K562 (cell line): ENCODE measurements around the gene ASF1B. TPM values are rescaled to one million over a fixed set of nuclear protein-coding genes. Genes with fewer than 3 reads are reported as not detected.

ENCODE experiments used
- CBFA2T2 ChIP-seq: fragments of 450-650 bp; conservative IDR thresholded peaks from 2 replicates; pipeline ENCODE4 v1.6.1; 2017; ENCODE audit warnings: mild to moderate bottlenecking
- CBX2 ChIP-seq: fragments of 200-600 bp; sonication (generic); IDR thresholded peaks from one replicate; pipeline ENCODE4 v1.6.1; 2012; ENCODE audit warnings: mild to moderate bottlenecking, low read length, inconsistent platforms; ENCODE audit not compliant: insufficient read depth, poor library complexity, severe bottlenecking
- CCNT2 ChIP-seq: IDR thresholded peaks from 2 replicates; pipeline ENCODE4 v1.6.1; 2011; ENCODE audit warnings: borderline replicate concordance, low read depth, mild to moderate bottlenecking, moderate library complexity, mixed read lengths, low read length; ENCODE audit not compliant: insufficient read length; ENCODE audit errors: extremely low read depth
- DLX4 ChIP-seq: fragments of 250-450 bp; sonication (Bioruptor Pico); IDR thresholded peaks from 2 replicates; pipeline ENCODE4 v1.6.1; 2021; ENCODE audit warnings: mild to moderate bottlenecking
- DPF2 ChIP-seq: fragments of 450-650 bp; IDR thresholded peaks from 2 replicates; pipeline ENCODE4 v1.6.1; 2016
- E2F8 ChIP-seq: fragments of 450-650 bp; IDR thresholded peaks from 2 replicates; pipeline ENCODE4 v1.7.1; 2018; ENCODE audit warnings: mild to moderate bottlenecking, low read depth; ENCODE audit not compliant: partially characterized antibody
- HLTF ChIP-seq: fragments of 450-650 bp; IDR thresholded peaks from 2 replicates; pipeline ENCODE4 v1.6.1; 2016
- MEIS2 ChIP-seq: fragments of 450-650 bp; IDR thresholded peaks from 2 replicates; pipeline ENCODE4 v1.6.1; 2014; ENCODE audit warnings: mild to moderate bottlenecking; ENCODE audit not compliant: partially characterized antibody
- PRDM10 ChIP-seq: fragments of 450-650 bp; IDR thresholded peaks from 2 replicates; pipeline ENCODE4 v1.6.1; 2018; ENCODE audit not compliant: partially characterized antibody
- RBFOX2 ChIP-seq: fragments of 200-400 bp; formaldehyde crosslinking; IDR thresholded peaks from 2 replicates; pipeline ENCODE4 v1.6.1; 2017; ENCODE audit warnings: low read depth, mild to moderate bottlenecking, low read length, moderate library complexity
- SAFB ChIP-seq: fragments of 200-400 bp; formaldehyde crosslinking; IDR thresholded peaks from 2 replicates; pipeline ENCODE4 v1.6.1; 2017; ENCODE audit warnings: low read depth, low read length, borderline replicate concordance
- SLC30A9 ChIP-seq: fragments of 250-450 bp; sonication (Bioruptor Pico); IDR thresholded peaks from 2 replicates; pipeline ENCODE4 v1.8.0; 2022; ENCODE audit warnings: mild to moderate bottlenecking, moderate library complexity
- SMAD2 ChIP-seq: fragments of 150-350 bp; IDR thresholded peaks from 2 replicates; pipeline ENCODE4 v1.6.1; 2014; ENCODE audit warnings: low read depth, mild to moderate bottlenecking, low read length
- SMAD3 ChIP-seq: fragments of 450-650 bp; formaldehyde crosslinking; conservative IDR thresholded peaks from 2 replicates; pipeline ENCODE4 v1.4.0; 2020; ENCODE audit warnings: mild to moderate bottlenecking
- USF1 ChIP-seq: sonication (generic); formaldehyde crosslinking; IDR thresholded peaks from 2 replicates; pipeline ENCODE4 v1.9.0; 2022; ENCODE audit warnings: mild to moderate bottlenecking, missing genetic modification reagents
- ZBTB12 ChIP-seq: fragments of 250-450 bp; sonication (Bioruptor Pico); IDR thresholded peaks from 2 replicates; pipeline ENCODE4 v1.4.0; 2020
- ZBTB2 ChIP-seq: fragments of 450-650 bp; IDR thresholded peaks from 2 replicates; pipeline ENCODE4 v1.6.1; 2016; ENCODE audit warnings: antibody characterized with exemption
- polyA plus RNA-seq, 8 experiments: library from polyadenylated mRNA; depleted of rRNA in 4 of 8; stranded (reverse) in 5 of 8; unstranded in 3 of 8; fragments of >200 nt; fragmentation: Nextera tagmentation in 2 of 8; fragmentation: Illumina TruSeq in 1 of 8; extraction: Ambion mirVana in 2 of 8; extraction: Trizol in 1 of 8; gene quantifications; 2 replicates each; pipeline versions ENCODE4 v1.2.1 to v1.2.3, GENCODE V29; 2011 to 2014; ENCODE audit warnings: inconsistent platforms in 1 of 8, missing spikeins in 1 of 8
- total RNA-seq, 7 experiments: library from RNA; depleted of rRNA in 6 of 7; stranded (reverse); fragments of >200 nt in 6 of 7; fragmentation: Illumina TruSeq in 2 of 7; extraction: Trizol in 2 of 7; gene quantifications; 2 replicates each; pipeline versions ENCODE4 v1.2.1 to v1.2.3, GENCODE V29; 2011 to 2021; ENCODE audit warnings: low replicate concordance in 1 of 7

Gene ASF1B
- total and polyA plus RNA-seq, 9 of the 15 experiments (the other 6 are each of a cell fraction or from before 2014, with no cell fraction given) = 6.0 to 69.4 (median 53.3) TPM

GRCh38 chr19:14117668-14118164, 18.7 kb downstream of the ASF1B start, which contains the start of gene PRKACA (continued):
- TF ChIP-seq PRDM10 = peak; percentile 45
- no peak for TF ChIP-seq SLC30A9 (CRISPR knock-in tag)
- no peak for TF ChIP-seq CBX2
- peak; percentile 27 for TF ChIP-seq E2F8
- TF ChIP-seq SMAD2 = no peak
- peak; percentile 22 for TF ChIP-seq MEIS2
- peak; percentile 63 for TF ChIP-seq CCNT2
- TF ChIP-seq DLX4 (CRISPR knock-in tag) = no peak
- TF ChIP-seq DPF2 = no peak
- TF ChIP-seq RBFOX2 = peak; percentile 39
- no peak for TF ChIP-seq CBFA2T2
- no peak for TF ChIP-seq ZBTB2
- TF ChIP-seq HLTF = no peak
- no peak for TF ChIP-seq SMAD3 (CRISPR knock-in tag)
- TF ChIP-seq USF1 (CRISPR knock-in tag) = peak; percentile 49; the same call in 1 of the 2 replicates
- peak; percentile 71; the same call in 1 of the 2 replicates for TF ChIP-seq ZBTB12
- no peak for TF ChIP-seq SAFB
